ENCODE data around the gene LIMA1.
"Not testable (repeated sequence)": the region's sequence is repeated elsewhere in the genome, so short reads cannot be mapped to it uniquely, and the experiment has no call there.

LIMA1 gene

DNA sequence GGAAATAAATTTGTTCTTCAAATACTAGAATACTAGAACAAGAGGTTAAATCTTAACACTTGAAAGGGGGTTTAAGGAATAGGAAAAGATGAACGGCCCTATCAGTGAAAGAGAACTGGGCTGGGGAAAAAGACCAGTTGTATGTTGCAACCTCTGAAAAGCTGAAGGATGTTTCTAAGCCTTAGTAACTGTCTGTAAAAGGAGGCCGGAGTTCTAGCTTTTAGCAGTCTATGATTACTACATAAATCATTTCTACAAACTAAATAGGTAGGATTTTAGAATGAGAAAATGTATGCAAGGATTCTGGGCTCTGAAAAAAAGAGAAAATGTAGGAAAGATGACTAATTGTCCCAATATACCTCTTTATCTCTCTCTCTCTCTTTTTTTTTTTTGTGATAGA, 121.1 kb downstream of the LIMA1 start:
- no peak for TF ChIP-seq CTCF (IDR thresholded peaks at IDR 0.05; ENCODE audit: low read depth, low read length, missing control alignments)
- no peak overlapping the region for H3K4me3 ChIP-seq (ENCODE audit: low read depth, low read length)
- DNase-seq (ENCODE audit: low read depth) = no peak

GRCh38 chr12:50160643-50161042, 122.7 kb downstream of the LIMA1 start:
- no peak overlapping the region for H3K4me3 ChIP-seq (ENCODE audit: low read depth, low read length)
- DNase-seq (ENCODE audit: low read depth) = no peak
- no peak for TF ChIP-seq CTCF (IDR thresholded peaks at IDR 0.05; ENCODE audit: low read depth, low read length, missing control alignments)

DNA sequence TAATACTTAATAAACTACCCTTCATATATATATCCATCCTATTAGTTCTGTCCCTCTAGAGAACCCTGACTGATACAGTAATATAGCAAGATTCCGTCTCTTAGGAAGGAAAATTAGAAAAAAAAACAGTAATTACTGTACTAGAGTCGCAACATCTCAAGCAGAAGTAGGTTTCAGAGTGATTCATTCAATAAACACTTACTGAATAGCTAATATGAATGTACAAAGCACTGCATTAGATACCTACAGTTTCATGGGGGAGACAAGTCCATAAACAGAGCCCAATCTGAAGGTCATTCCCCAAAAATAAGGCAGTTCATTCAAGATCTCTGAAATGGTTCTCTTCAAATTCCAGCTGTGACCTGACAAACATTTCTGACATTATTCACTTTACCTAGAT, 126.1 kb downstream of the LIMA1 start:
- DNase-seq (ENCODE audit: low read depth) = no peak
- H3K4me3 ChIP-seq (ENCODE audit: low read depth, low read length) = no peak overlapping the region
- no peak for TF ChIP-seq CTCF (IDR thresholded peaks at IDR 0.05; ENCODE audit: low read depth, low read length, missing control alignments)

GRCh38 chr12:50156641-50157040, 126.7 kb downstream of the LIMA1 start:
- no peak for DNase-seq (ENCODE audit: low read depth)
- no peak overlapping the region for H3K4me3 ChIP-seq (ENCODE audit: low read depth, low read length)
- no peak for TF ChIP-seq CTCF (IDR thresholded peaks at IDR 0.05; ENCODE audit: low read depth, low read length, missing control alignments)

DNA sequence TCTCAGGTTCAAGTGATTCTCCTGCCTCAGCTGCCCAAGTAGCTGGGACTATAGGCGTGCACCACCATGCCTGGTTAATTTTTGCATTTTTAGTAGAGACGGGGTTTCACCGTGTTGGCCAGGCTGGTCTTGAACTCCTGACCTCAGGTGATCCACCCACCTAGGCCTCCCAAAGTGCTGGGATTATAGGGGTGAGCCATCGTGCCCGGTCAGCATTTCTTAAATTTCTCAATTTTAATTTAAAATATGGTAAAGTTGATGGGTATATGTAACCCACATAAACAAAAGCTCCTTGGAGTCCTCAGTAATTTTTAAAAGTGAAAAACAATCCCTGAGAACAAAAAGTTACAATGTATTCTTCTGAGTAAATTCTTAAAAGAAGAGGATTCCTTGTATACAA, 128.4 kb downstream of the LIMA1 start:
- not testable (repeated sequence) for DNase-seq (ENCODE audit: low read depth); H3K4me3 ChIP-seq (ENCODE audit: low read depth, low read length)

DNA sequence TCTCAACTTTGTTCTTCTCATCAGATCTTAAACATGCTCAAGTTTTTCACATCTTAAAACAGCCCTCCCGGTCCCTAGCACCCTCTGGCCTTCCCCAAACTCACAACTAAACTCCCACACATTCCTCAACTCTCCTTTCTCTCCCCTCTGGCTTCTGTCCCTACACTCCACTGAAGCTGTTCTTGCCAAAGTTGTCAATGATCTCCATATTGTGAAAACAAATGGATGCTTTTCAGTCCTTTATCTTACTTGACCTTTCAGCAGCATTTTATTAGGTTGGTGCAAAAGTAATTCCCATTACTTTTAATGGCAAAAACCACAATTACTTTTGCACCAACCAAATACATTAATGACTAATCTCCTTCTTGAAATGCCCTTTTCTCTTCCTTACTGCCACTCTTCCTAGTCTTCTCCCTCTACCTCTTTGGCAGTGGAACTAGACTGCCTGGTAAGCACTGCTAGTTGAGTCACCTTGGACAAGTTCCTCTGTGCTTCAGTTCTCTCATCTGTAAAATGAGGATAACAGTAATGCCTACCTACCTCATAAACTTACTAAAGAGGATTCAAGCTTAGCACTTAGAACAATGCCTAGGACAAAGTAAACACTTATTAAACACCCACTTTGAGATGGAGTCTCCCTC, 132.2 kb downstream of the LIMA1 start:
- no peak for DNase-seq (ENCODE audit: low read depth)
- no peak for TF ChIP-seq CTCF (IDR thresholded peaks at IDR 0.05; ENCODE audit: low read depth, low read length, missing control alignments)
- H3K4me3 ChIP-seq (ENCODE audit: low read depth, low read length) = no peak overlapping the region

- DNase-seq (ENCODE audit: low read depth) = no peak
- TF ChIP-seq CTCF (IDR thresholded peaks at IDR 0.05; ENCODE audit: low read depth, low read length, missing control alignments) = no peak
- no peak overlapping the region for H3K4me3 ChIP-seq (ENCODE audit: low read depth, low read length)
These were observed 134.0 kb downstream of the LIMA1 start for GRCh38 chr12:50149311-50149710.

DNA sequence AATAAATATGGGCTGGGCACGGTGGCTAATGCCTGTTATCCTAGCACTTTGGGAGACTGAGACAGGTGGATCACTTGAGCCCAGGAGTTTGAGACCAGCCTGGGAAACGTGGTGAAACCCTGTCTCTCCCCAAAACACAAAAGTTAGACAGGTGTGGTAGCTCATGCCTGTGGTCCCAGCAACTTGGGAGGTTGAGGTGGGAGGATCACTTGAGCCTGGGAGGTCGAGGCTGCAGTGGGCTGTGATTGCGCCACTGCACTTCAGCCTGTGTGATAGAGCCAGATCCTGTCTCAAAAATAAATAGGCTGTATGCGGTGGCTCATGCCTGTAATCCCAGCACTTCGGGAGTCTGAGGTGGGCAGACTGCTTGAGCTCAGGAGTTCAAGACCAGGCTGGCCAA, 135.3 kb downstream of the LIMA1 start:
- not testable (repeated sequence) for DNase-seq (ENCODE audit: low read depth); H3K4me3 ChIP-seq (ENCODE audit: low read depth, low read length)
